ENCODE measurements around the gene FUOM. TPM values are rescaled to one million over a fixed set of nuclear protein-coding genes. Genes with fewer than 3 reads are reported as not detected.

FUOM gene
- total RNA-seq, 6 donors from 2014 or later = 15.4 to 37.5 (median 26.0) TPM

GRCh38 chr10:133313192-133313591 lies 44.6 kb downstream of the FUOM start:
- 73 to 82% methylated on average over 4 of the region's 4 CpGs for WGBS, 2 donors
- Histone ChIP-seq H3K27me3 (no peaks in the 10 kb centered on the region), H3K4me3 (no peak overlapping the region), H3K36me3 (peaks cover 7 to 34% (median 29%) of the 10 kb centered on the region in 4 donors), H3K9me3 (no peaks in the 10 kb centered on the region), H3K27ac (no peak overlapping the region), H3K4me1 (peaks cover 4 to 12% (median 9%) of the 10 kb centered on the region in 4 donors)
- TF ChIP-seq CTCF (IDR thresholded peaks at IDR 0.05) (no peak), POLR2AphosphoS5 (IDR thresholded peaks at IDR 0.05) (no peak), POLR2A (IDR thresholded peaks at IDR 0.05) (no peak), EP300 (IDR thresholded peaks at IDR 0.05) (no peak)
- no peak for DNase-seq
- ATAC-seq (ENCODE audit: low FRiP score in 2 of 2) = no peak

- H3K9me3 ChIP-seq = no peaks in the 10 kb centered on the region
- 92 to 96% methylated on average over 9 of the region's 9 CpGs for WGBS, 2 donors
- H3K27ac ChIP-seq = no peak overlapping the region
- no peak for TF ChIP-seq POLR2A (IDR thresholded peaks at IDR 0.05)
- TF ChIP-seq POLR2AphosphoS5 (IDR thresholded peaks at IDR 0.05) = no peak
- TF ChIP-seq CTCF (IDR thresholded peaks at IDR 0.05) = no peak
- no peak for TF ChIP-seq EP300 (IDR thresholded peaks at IDR 0.05)
- DNase-seq (no peak), ATAC-seq (ENCODE audit: low FRiP score in 2 of 2) (no peak)
- H3K4me1 ChIP-seq = peaks cover 5 to 17% (median 11%) of the 10 kb centered on the region in 4 donors
- H3K27me3 ChIP-seq = no peaks in the 10 kb centered on the region
- peaks cover 7 to 34% (median 29%) of the 10 kb centered on the region in 4 donors for H3K36me3 ChIP-seq
- H3K4me3 ChIP-seq = no peak overlapping the region
Measured at GRCh38 chr10:133312769-133313145, 45.1 kb downstream of the FUOM start.

GRCh38 chr10:133312016-133312768 lies 45.6 kb downstream of the FUOM start:
- Histone ChIP-seq H3K9me3 (no peaks in the 10 kb centered on the region), H3K27ac (no peak overlapping the region), H3K4me1 (peaks cover 10 to 22% (median 16%) of the 10 kb centered on the region in 4 donors), H3K36me3 (peaks cover 7 to 34% (median 29%) of the 10 kb centered on the region in 4 donors), H3K4me3 (no peak overlapping the region), H3K27me3 (no peaks in the 10 kb centered on the region)
- no peak for TF ChIP-seq CTCF (IDR thresholded peaks at IDR 0.05)
- TF ChIP-seq POLR2AphosphoS5 (IDR thresholded peaks at IDR 0.05) = no peak
- TF ChIP-seq POLR2A (IDR thresholded peaks at IDR 0.05) = no peak
- TF ChIP-seq EP300 (IDR thresholded peaks at IDR 0.05) = no peak
- WGBS, 2 donors = 93 to 95% methylated on average over 20 to 23 of the region's 23 CpGs
- DNase-seq (no peak), ATAC-seq (ENCODE audit: low FRiP score in 2 of 2) (no peak)

GRCh38 chr10:133311570-133311969 lies 46.2 kb downstream of the FUOM start:
- DNase-seq = no peak
- no peaks in the 10 kb centered on the region for H3K9me3 ChIP-seq
- no peak overlapping the region for H3K27ac ChIP-seq
- H3K36me3 ChIP-seq = peaks cover 7 to 34% (median 29%) of the 10 kb centered on the region in 4 donors
- no peaks in the 10 kb centered on the region for H3K27me3 ChIP-seq
- peaks cover 17 to 29% (median 23%) of the 10 kb centered on the region in 4 donors for H3K4me1 ChIP-seq
- no peak overlapping the region for H3K4me3 ChIP-seq
- ATAC-seq (ENCODE audit: low FRiP score in 2 of 2) = no peak
- WGBS, 2 donors = 92 to 97% methylated on average over 10 of the region's 10 CpGs
- TF ChIP-seq POLR2AphosphoS5 (IDR thresholded peaks at IDR 0.05) (no peak), POLR2A (IDR thresholded peaks at IDR 0.05) (no peak), CTCF (IDR thresholded peaks at IDR 0.05) (no peak), EP300 (IDR thresholded peaks at IDR 0.05) (no peak)

- Histone ChIP-seq H3K27ac (no peak overlapping the region), H3K4me3 (no peak overlapping the region), H3K4me1 (peaks cover 24 to 36% (median 29%) of the 10 kb centered on the region in 4 donors), H3K27me3 (no peaks in the 10 kb centered on the region), H3K9me3 (no peaks in the 10 kb centered on the region), H3K36me3 (peaks cover 7 to 34% (median 29%) of the 10 kb centered on the region in 4 donors)
- DNase-seq = no peak
- 97% methylated on average over 8 of the region's 8 CpGs for WGBS, 2 donors
- TF ChIP-seq CTCF (IDR thresholded peaks at IDR 0.05) (no peak), EP300 (IDR thresholded peaks at IDR 0.05) (no peak), POLR2AphosphoS5 (IDR thresholded peaks at IDR 0.05) (no peak)
- ATAC-seq (ENCODE audit: low FRiP score in 2 of 2) = no peak
Measured at GRCh38 chr10:133310789-133311188, 47.0 kb downstream of the FUOM start.

Measured in upper lobe of left lung (tissue), 6 donors.